Activated naive CD4-positive, alpha-beta T cell treated with anti-CD3 and anti-CD28 coated beads, Interleukin-2, amount 50 U/mL, for 16 hours (primary cell): Measurements from ENCODE around the gene MZT2A.
"Not testable (repeated sequence)": the region's sequence is repeated elsewhere in the genome, so short reads cannot be mapped to it uniquely, and the experiment has no call there.

ENCODE experiments used
- DNase-seq: peaks from one replicate; pipeline ENCODE4 v3.0.0-alpha.2; 2020

The MZT2A gene

DNA sequence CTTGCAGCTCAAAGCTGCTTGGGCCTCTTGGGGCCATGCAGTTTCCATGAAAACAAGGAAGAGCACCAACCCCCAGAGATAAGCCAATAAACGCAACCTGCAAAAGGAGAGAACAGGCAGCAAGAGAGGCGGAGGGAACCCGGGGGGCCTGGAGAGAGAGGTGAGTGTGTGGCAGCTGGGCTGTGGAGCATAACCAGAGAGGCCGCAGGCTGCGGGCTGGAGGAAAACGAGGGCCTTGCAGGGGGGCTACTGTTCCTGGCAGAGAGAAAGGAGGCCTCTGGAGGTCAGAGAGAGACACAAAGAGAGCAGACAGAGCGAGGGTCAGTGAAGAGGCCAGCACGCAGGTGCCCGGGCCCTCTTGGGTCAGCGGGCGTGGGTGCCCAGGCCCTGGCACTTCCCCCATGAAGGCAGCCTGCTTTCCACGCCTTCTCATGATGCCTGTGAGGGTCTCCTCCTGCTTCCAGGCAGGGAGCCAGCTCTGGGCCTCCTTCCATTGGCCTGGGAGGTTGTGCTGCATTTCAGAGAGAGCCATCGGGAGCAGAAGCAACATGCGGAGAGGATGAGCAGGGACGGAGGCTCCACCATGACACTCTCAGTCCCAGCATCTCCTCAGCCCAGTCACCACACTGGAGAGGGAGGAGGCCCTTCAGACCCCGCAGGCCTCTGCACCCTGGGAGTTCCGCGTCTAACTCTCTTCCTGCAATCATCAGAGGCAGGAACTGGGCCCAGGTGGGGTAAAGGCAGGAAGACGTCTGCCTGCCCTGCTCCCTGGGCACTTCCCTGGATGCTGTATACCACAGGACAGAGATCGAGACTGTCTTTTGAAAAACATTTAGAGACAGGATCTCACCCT is 1.4 kb downstream of the MZT2A start:
- DNase-seq = not testable (repeated sequence)

DNA sequence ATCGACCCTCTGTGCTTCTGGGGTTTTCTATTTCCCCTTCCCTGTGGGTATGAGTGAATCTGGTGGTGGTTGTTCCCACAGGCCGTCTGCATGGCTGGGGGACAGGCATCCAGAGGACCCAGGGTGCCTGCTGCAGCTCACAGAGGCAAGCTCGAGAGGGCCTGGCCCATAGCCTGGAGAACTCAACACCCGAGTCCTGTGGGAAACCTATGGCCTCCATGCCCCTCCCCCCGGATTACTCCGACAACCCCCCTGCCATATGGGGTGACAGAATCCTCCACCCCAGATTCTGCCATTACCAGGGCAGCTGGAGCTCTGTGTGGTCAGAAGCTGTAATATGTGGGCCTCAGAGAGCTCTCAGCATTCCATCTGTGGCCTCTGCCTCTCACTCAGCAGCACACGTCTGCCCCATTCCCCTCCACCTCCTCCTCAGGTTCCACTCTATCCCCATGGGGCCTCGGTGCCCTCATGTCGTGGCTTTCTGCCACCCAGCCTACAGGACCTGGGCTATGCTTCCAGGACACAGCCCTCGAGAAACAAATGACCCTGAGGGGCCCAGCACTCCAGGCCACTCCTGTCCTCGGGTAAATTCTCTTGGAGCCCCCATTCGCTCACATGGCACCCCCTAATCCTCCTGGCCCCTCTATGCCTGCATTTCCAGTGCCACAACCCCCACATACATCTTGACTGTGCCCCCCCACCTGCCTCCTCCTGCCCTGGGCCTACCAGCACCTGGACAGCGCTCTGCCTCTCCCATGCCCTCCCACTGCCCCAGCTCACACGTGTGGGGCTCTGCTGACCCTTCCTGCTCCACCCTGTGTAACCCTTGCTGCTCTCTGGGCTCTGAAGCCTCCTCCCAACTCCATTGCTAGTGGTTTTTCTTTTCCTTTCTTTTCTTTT is 3.6 kb downstream of the MZT2A start:
- no peak for DNase-seq

DNA sequence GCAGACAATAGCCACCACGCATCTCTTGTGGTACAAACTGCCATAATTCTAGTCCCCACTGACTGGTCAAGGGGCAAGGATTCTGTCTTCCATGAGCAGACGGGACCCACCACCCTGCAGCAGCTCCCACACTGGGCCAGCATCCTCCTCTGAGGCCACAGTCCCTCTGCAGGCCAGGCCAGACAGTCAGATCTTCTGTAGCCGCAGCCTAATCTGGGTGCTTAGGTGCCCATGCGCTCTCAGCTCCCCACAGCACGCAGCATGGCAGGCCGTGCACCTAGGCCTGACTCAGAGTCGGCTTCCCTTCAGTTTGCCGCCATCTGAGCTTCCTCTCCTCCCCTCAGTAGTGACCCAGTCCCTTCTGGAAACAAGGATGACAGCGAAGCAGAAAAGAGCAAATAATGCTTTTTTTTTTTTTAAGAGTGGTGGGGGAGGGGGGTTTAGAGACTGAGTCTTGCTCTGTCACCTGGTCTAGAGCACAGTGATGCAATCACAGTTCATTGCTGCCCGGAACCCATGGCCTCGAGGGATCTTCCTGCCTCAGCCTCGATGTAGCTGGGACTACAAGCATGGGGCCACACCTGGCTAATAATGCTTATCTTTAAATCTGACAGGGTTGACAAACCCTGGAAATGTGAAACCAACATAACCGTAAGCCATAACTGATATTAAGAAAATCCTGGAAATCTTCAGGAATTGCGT is 5.8 kb downstream of the MZT2A start:
- not testable (repeated sequence) for DNase-seq

DNA sequence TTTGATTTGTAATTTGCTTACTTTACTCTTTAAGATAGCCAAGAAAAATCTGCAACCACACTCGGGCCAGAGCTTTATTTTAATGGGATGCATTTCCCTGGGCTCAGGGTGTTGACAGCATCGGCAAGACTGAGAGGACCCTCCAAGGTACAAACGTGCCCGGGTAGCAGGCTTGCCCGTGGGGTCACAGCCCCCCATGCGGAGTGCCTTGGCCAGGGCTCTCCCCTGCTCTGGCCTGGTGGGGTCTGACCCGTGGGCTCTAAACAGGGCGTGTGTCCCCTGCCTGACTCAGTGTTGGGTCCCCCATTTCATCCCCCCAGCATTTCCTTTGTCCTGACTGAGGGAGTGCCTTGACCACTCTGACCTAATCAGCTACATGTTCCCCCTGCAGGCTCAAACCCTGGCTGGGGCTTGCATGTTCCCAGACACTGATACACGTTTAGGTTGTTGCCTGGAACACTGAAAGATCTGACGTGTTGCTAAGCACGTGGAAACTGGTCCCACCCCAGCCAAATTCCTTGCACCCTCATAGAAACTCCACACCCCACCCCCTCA is 7.2 kb downstream of the MZT2A start:
- not testable (repeated sequence) for DNase-seq

DNA sequence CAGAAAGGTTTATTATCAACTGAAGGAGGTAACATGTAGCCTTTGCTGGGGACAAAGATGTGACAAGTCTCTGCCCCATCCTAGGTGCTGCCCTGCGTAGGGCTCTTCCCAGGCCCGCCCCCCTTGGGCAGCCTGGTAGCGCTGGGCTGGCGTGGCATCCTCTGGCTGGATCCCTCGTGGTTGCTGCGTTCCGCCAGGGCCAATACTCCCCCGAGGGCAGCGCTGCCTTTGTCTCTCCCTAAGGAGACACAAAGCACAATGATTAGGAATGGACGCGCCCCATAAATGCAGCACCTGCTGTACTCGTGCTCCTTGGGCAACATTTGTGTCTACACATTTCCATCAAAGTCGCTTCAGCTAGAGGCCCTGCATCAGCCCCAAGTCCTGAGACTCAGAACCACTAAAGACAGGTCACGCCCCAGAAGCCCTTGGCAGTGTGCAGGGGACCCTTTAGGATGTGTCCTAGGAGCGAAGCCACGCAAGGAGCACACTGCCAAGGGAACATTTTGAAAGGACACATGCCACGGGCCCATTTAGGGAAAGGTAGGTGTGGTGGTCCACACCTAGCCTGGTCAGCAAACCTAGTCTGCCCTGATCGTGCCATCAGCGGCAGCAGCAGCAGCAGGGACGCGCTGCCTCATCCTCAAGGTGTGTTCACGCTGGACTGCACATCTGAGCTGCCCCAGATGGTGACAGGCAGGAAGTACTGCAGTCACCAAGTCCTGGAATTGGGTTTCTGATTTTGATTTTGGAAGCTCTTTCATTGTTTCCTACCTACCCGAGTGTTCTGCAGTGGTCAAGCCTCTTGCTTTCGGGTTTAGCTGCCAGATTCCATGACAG is 8.0 kb downstream of the MZT2A start:
- DNase-seq = not testable (repeated sequence)

DNA sequence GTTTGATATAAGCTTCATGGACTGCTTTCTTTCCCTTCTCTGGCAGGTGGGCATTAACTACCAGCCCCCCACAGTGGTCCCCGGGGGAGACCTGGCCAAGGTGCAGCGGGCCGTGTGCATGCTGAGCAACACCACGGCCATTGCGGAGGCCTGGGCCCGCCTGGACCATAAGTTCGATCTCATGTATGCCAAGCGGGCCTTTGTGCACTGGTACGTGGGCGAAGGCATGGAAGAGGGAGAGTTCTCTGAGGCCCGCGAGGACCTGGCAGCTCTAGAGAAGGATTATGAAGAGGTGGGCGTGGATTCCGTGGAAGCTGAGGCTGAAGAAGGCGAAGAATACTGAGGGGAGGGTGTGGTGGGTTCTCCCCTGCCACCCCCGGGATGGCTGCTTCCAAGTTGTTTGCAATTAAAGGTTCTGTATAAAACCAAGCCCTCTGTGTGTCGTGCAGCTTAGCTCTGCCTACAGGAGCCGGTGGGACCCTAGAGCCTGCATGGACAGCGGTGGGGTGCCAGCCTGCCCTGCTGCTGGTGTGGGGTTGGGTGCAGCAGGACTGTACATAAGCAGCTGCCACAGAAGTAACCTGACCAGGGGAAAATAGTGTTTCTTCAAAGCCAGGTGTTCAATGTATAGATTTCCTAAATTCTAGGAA is 9.6 kb downstream of the MZT2A start:
- not testable (repeated sequence) for DNase-seq

DNA sequence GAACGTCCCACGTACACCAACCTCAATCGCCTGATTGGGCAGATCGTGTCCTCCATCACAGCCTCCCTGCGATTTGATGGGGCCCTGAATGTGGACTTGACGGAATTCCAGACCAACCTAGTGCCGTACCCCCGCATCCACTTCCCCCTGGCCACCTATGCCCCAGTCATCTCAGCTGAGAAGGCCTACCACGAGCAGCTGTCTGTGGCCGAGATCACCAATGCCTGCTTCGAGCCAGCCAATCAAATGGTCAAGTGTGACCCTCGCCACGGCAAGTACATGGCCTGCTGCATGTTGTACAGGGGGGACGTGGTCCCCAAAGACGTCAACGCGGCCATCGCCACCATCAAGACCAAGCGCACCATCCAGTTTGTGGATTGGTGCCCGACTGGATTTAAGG is 11.8 kb downstream of the MZT2A start:
- not testable (repeated sequence) for DNase-seq

DNA sequence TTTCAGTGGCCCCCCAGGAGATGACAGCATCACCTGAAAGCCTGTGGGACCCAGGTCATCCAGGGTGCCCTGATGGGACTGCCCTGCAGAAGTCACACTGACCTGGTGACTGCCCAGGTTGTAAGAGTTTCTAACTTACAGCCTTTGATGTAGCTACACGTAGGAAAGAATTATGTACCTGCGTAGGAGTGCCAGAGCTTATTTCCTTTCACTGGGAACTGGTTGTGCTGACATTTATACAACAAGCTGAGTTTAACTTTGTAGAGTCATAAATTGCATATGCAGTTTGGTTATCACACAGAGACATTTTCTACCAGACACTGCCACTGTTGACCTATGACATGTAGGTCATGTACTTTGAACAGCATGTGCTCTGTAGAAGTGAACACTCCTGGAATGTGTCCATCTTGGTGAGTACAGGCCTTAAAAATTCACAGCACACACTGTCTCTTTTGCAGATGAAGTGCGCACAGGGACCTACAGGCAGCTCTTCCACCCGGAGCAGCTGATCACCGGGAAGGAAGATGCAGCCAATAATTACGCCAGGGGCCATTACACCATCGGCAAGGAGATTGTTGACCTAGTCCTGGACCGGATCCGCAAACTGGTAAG is 13.2 kb downstream of the MZT2A start:
- DNase-seq = not testable (repeated sequence)

DNA sequence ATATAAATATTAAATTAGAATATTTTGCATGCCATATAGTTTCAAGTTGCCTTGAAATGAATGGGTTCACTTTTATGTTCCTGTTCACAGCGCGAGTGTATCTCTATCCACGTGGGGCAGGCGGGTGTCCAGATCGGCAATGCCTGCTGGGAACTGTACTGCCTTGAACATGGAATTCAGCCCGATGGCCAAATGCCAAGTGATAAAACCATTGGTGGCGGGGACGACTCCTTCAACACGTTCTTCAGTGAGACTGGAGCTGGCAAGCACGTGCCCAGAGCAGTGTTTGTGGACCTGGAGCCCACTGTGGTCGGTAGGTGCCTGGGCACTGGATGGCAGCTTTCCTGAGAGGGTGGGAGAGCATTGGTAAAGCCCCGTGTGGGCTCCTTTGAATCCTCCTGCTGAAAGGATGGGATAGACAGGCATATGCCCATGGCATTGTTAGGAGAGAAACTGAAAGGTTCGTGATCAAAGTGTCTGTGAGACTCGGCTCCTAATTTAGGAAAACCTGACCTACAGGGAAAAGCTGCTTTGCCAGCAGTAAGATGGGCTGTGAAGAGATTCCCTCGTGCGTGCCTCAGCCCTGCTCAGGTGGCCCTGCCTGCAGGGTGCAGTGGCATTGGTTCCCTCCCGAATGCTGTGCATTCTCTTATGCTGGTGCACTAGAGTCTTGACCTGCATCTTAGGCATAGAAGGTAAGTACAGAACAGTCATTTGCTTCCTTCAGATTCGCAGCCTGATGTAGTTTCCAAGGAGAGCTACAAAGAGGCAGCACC is 13.9 kb downstream of the MZT2A start:
- not testable (repeated sequence) for DNase-seq

DNA sequence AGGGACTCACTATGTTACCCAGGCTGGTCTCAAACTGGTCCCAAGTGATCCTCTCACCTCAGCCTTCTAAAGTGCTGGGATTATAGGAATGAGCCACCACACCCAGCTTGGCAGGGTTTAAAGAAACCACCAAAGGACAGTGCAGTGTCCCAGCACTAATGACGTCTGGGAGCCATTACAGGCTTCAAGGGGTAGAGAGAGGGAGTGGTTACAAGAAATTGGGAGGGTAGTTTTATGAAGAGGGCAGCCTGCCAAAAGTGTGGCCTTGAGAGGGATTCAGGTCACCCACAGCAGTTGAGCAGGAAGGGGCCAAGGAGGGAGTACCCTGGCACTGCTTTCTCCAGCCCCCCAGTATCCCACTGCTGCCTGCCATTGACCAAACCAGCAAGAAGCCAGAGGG is 15.0 kb downstream of the MZT2A start:
- DNase-seq = not testable (repeated sequence)

DNA sequence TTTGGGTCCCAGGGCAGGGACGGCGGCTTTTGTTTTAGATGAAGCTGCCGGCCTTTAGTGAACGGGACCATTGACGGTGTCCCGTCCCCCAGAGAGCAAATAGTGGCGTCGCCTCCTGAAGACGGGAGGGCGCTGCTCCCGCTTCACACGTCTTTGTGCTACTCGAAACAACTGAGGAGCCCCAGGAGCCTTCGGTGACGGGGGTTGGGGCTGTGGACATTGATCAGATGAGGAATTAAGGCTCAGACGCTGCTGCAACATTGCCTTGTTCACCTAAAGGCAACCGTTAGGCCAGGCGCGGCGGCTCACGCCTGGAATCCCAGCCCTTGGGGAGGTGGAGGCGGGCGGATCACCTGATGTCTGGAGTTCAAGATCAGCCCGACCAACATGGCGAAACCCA is 15.8 kb downstream of the MZT2A start:
- DNase-seq = not testable (repeated sequence)

DNA sequence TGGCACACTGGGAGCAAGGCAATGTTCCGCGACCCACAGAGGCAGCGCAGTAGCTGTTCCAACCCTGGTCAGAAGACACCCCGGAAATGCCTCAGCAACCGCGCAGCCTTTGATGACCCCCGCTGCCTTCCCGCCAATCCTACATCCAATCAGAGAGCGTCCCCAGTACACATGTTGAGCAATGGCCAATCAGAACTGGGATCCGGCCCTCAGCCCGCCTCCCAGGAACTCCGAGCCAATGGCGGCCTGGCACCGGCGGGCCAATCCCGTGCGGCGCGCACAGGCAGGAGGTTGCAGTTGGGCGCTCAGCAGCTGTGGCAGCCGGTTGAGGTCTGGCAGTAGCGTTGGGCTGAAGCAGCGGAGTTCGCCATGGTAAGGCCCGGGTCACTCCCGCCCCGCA is 16.4 kb downstream of the MZT2A start, which contains the start of gene TUBA3D:
Gene TUBA3D, plus strand, starts transcription at position 289 of the 400 bp plus-strand sequence. Its CDS starts 81 bp downstream, at position 370.
- no peak for DNase-seq

DNA sequence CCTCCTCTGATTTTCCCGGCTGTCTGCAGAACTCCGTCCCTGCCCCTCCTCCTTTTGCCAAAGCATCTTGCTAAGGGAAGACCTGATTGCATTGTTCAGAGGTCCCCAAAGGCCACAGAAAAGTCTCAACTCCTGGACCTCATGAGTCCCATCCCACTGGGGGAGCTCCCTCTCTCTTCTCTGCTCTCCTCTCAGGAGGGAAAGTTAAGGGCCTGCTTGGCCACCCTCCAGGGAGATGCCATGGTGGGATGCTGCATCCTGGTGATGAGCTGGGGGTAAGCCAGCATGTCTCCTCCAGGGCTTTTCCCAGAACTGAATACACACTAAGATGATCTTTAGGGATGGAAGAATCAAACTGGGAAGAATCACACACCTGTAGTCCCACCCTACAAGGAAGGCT is 18.9 kb downstream of the MZT2A start:
- DNase-seq = not testable (repeated sequence)

DNA sequence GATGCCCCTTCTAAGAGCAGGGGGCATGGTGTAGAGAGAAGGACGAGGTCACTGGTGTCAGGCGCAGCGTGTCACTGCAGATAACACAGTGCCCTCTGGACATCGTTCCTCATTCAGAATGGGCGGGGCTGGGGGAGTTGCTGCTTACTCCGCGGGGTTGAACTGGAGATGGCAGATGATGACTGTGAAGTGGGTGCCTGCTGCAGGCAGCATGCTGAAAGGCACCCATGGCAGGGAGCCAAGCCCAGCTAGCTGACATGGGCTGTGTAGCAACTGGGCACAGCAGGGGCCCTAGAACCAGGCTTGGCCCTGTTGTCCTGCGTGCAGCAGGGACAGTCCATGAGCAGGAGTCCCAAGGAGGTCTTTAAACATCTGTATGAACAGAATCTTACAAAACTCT is 20.6 kb downstream of the MZT2A start:
- not testable (repeated sequence) for DNase-seq

DNA sequence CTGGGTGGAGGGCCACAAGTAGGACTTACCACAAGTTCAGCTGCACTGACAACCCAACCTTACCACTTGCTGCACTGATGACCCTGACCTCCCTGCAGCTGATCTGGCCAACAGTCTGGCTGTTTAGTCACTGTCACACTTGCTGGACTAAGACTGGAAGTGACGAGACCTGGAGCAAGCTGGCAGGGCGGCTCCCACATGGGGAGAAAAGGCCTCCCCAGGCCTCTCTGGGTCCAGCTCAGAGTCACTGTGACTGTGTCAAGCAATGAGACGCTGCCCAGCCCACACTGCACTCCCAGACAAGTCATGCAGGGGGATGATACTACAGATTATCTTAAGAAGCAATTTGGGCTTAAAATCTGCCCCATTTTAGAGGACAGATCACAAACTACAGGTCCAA is 21.3 kb downstream of the MZT2A start:
- not testable (repeated sequence) for DNase-seq

DNA sequence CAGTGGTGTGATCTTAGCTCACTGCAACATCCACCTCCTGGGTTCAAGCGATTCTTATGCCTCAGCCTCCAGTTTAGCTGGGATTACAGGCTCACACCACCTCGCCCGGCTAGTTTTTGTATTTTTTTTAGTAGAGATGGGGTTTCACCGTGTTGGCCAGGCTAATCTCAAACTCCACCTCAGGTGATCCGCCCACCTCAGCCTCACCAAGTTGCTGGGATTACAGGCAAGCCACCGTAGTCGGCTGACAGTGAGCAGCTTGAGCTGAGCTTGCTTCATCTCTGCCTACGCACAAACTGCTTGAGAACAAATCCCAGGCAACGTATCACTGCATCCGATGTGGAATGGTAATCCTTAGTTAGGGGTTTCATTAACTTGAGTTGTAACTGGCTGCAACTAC is 24.5 kb downstream of the MZT2A start:
- DNase-seq = not testable (repeated sequence)

DNA sequence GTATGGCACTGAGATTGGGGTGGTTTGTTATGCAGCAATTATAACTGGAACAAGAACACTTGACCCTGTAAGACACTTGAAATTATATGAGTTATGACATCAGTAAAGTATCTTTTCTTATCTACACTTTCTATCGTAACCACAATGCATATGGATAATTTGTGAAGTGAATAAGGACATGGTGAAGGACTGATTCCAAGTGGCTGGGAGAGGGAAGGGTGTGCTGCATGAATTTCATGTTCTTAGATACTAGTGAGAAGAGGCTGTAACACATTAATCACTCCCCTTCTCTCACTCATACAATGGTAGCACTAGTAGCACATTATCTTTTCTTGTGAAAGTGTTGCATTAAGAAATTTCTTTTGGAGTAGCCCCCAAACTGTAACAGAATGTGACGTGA is 37.3 kb downstream of the MZT2A start:
- DNase-seq = not testable (repeated sequence)

DNA sequence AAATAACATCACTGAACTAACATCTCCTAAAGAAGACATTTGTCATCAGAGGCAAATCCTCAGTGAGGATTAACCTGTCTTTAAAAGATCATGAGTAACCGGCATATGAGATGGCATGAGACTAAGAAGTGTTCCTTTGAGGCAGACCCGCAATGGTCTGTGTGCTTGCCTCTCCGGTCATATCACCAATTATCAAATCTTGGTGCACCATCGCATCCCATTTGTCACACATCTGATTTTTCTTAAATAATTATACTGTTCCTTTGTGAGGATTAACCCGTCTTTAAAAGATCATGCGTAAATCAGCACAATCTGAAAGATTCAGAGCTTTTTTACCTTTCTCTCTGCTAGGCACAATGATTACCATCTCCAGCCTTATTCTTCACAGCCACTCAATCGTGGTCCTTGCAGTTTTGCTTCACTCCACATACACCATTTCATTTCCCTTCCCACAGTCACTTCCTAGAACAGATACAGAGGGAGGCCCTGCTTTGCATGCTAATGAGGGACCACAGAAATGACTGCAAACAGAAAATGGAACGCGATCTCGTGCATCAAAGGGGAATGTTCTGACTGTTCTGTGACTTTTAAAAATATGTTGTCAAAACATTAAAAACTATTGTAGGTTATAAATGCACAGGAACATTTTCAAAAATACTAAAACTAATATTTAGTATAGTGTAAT is 40.8 kb downstream of the MZT2A start:
- DNase-seq = not testable (repeated sequence)

DNA sequence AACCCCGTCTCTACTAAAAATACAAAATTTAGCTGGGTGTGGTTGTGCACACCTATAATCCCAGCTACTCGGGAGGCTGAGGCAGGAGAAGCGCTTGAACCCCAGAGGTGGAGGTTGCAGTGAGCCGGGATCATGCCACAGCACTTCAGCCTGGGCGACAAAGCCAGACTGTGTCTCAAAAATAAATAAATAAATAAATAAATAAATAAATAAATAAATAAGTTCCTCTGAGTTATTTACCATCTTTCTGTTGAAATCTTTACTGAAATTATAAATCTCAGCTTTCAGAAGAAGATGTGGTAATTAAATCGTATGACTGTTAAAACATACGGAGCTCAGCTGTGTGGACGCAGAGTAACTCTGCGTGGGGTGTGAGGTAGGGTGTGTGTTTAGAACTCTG is 44.2 kb downstream of the MZT2A start:
- not testable (repeated sequence) for DNase-seq
